MCF 10A (cell line): ENCODE results near the gene ELMO1. TPM values are rescaled to one million over a fixed set of nuclear protein-coding genes. Genes with fewer than 3 reads are reported as not detected.
A peak's percentile ranks its signal among the peaks of the same experiment; 100 is the strongest.

Source experiments
- BruUV-seq: library from RNA; stranded (reverse); fragments of 400-500 nt; replicated peaks from 2 replicates; lab custom pipeline; 2021; lab: Mats Ljungman, UMichigan
- CTCF ChIA-PET: fragments of 300-600 bp; sonication (Branson Sonifier 250); formaldehyde crosslinking; extraction: SDS; loops from one replicate; lab custom pipeline; 2021; ENCODE audit warnings: antibody characterized with exemption, inconsistent platforms; lab: Yijun Ruan, JAX
- POLR2A ChIA-PET: fragments of 300-600, 350-650 bp; sonication (Branson Sonifier 250); formaldehyde crosslinking; extraction: SDS; loops from one replicate; lab custom pipeline; 2020; ENCODE audit warnings: antibody characterized with exemption, inconsistent platforms; lab: Yijun Ruan, JAX
- DNase-seq: peaks from one replicate; pipeline ENCODE4 v3.0.0-alpha.2; 2018; ENCODE audit not compliant: unreplicated experiment
- H3K27ac Mint-ChIP-seq: one replicate; pipeline ENCODE4 v1.8.0; 2022; ENCODE audit warnings: mild to moderate bottlenecking, low read depth, mixed read lengths; ENCODE audit not compliant: unreplicated experiment
- H3K27me3 Mint-ChIP-seq: one replicate; pipeline ENCODE4 v1.8.0; 2022; ENCODE audit warnings: mixed read lengths; ENCODE audit not compliant: insufficient read depth, unreplicated experiment
- H3K36me3 Mint-ChIP-seq: one replicate; pipeline ENCODE4 v1.8.0; 2022; ENCODE audit warnings: mild to moderate bottlenecking, moderate library complexity, mixed read lengths; ENCODE audit not compliant: insufficient read depth, unreplicated experiment
- H3K4me1 Mint-ChIP-seq: one replicate; pipeline ENCODE4 v1.8.0; 2022; ENCODE audit warnings: mixed read lengths; ENCODE audit not compliant: insufficient read depth, unreplicated experiment
- H3K4me3 Mint-ChIP-seq: one replicate; pipeline ENCODE4 v1.8.0; 2022; ENCODE audit warnings: mild to moderate bottlenecking, moderate library complexity, mixed read lengths; ENCODE audit not compliant: unreplicated experiment
- H3K9me3 Mint-ChIP-seq: one replicate; pipeline ENCODE4 v1.8.0; 2022; ENCODE audit warnings: mixed read lengths; ENCODE audit not compliant: unreplicated experiment
- CTCF ChIP-seq: fragments of 200-600 bp; IDR thresholded peaks from one replicate; pipeline ENCODE4 v1.8.0; 2022; ENCODE audit warnings: antibody characterized with exemption, mild to moderate bottlenecking; ENCODE audit not compliant: unreplicated experiment
- intact Hi-C: fragments of 100-400 bp; cut with micrococcal nuclease; formaldehyde crosslinking; loops from 2 replicates; pipeline ENCODE4 v1.14.1; 2022
- total RNA-seq: library from RNA; stranded (reverse); gene quantifications from 2 replicates; pipeline ENCODE4 v1.2.3, GENCODE V29; 2022

The ELMO1 gene
- total RNA-seq, 1 experiment from 2014 or later = 0.30 TPM

GRCh38 chr7:37097276-37097675 lies 351.4 kb downstream of the ELMO1 start:
- no peak overlapping the region for H3K27ac Mint-ChIP-seq
- TF ChIP-seq CTCF = no peak
- no peaks in the 10 kb centered on the region for H3K27me3 Mint-ChIP-seq
- no peaks in the 10 kb centered on the region for H3K9me3 Mint-ChIP-seq
- H3K4me3 Mint-ChIP-seq = no peak overlapping the region
- ChIA-PET CTCF (no interaction called here), POLR2A (no interaction called here)
- no peaks in the 10 kb centered on the region for H3K36me3 Mint-ChIP-seq
- BruUV-seq = no TSS peak
- intact Hi-C loops = no loop called here
- no peak for DNase-seq
- peaks cover 6% of the 10 kb centered on the region for H3K4me1 Mint-ChIP-seq

GRCh38 chr7:37096341-37096740 lies 352.3 kb downstream of the ELMO1 start:
- H3K36me3 Mint-ChIP-seq = no peaks in the 10 kb centered on the region
- H3K4me1 Mint-ChIP-seq = peaks cover 6% of the 10 kb centered on the region
- H3K27me3 Mint-ChIP-seq = no peaks in the 10 kb centered on the region
- CTCF ChIA-PET = interaction anchor here (0.7 to 0.8 kb wide), 2 partner anchors 13 to 160 kb away, joined by 3 to 4 read pairs; no protein-coding TSS in a partner anchor
- BruUV-seq = no TSS peak
- H3K27ac Mint-ChIP-seq = no peak overlapping the region
- POLR2A ChIA-PET = interaction anchor here (0.6 to 2.0 kb wide), 5 partner anchors 12 to 609 kb away, joined by 3 to 8 read pairs (median 3); no protein-coding TSS in a partner anchor
- intact Hi-C loops = no loop called here
- no peak for TF ChIP-seq CTCF
- H3K9me3 Mint-ChIP-seq = no peaks in the 10 kb centered on the region
- DNase-seq = peak; percentile 93
- H3K4me3 Mint-ChIP-seq = no peak overlapping the region

GRCh38 chr7:37095122-37095521 lies 353.5 kb downstream of the ELMO1 start:
- ChIA-PET CTCF (interaction anchor here (0.6 kb wide), 1 partner anchor 411 kb away, joined by 3 read pairs; no protein-coding TSS in a partner anchor), POLR2A (interaction anchor here (1.4 to 2.0 kb wide), 2 partner anchors 30 to 607 kb away, joined by 3 to 8 read pairs; no protein-coding TSS in a partner anchor)
- H3K4me1 Mint-ChIP-seq = peaks cover 13% of the 10 kb centered on the region
- no peak for DNase-seq
- H3K4me3 Mint-ChIP-seq = no peak overlapping the region
- H3K9me3 Mint-ChIP-seq = no peaks in the 10 kb centered on the region
- no TSS peak for BruUV-seq
- no peaks in the 10 kb centered on the region for H3K27me3 Mint-ChIP-seq
- no peak for TF ChIP-seq CTCF
- intact Hi-C loops = no loop called here
- H3K36me3 Mint-ChIP-seq = no peaks in the 10 kb centered on the region
- no peak overlapping the region for H3K27ac Mint-ChIP-seq

- no peaks in the 10 kb centered on the region for H3K27me3 Mint-ChIP-seq
- intact Hi-C loops = no loop called here
- CTCF ChIA-PET = interaction anchor here (0.6 to 0.9 kb wide), 3 partner anchors 107 to 1491 kb away, joined by 3 to 4 read pairs (median 3); no protein-coding TSS in a partner anchor
- BruUV-seq = no TSS peak
- no peak for DNase-seq
- H3K4me3 Mint-ChIP-seq = no peak overlapping the region
- POLR2A ChIA-PET = interaction anchor here (0.5 kb wide), 1 partner anchor 56 kb away, joined by 3 read pairs; no protein-coding TSS in a partner anchor
- H3K36me3 Mint-ChIP-seq = no peaks in the 10 kb centered on the region
- H3K4me1 Mint-ChIP-seq = peaks cover 19% of the 10 kb centered on the region
- no peaks in the 10 kb centered on the region for H3K9me3 Mint-ChIP-seq
- no peak overlapping the region for H3K27ac Mint-ChIP-seq
- TF ChIP-seq CTCF = no peak
Measured at GRCh38 chr7:37093257-37093656, 355.4 kb downstream of the ELMO1 start.
